MM.1S (cell line): ENCODE measurements around the gene EXOC4.

ENCODE experiments used
- CTCF ChIP-seq: fragments of 300-600 bp; sonication (generic); IDR thresholded peaks from 2 replicates; pipeline ENCODE4 v1.5.1; 2016; ENCODE audit warnings: antibody characterized with exemption, low read length, mixed read lengths
- EZH2 ChIP-seq: fragments of 300-600 bp; sonication (generic); optimal IDR thresholded peaks from 2 replicates; pipeline ENCODE3; 2017; ENCODE audit warnings: low read depth, mild to moderate bottlenecking, antibody characterized with exemption, low read length, mixed read lengths
- EZH2phosphoT487 ChIP-seq: fragments of 300-600 bp; sonication (generic); IDR thresholded peaks from 2 replicates; pipeline ENCODE4 v1.6.1; 2018; ENCODE audit warnings: antibody characterized with exemption, low read length

- TF ChIP-seq EZH2, result no peak
- TF ChIP-seq CTCF, result no peak
- TF ChIP-seq EZH2phosphoT487, result no peak
Observed at GRCh38 chr7:133339772-133340171, 86.9 kb downstream of the EXOC4 start.
